Testis (tissue), 2 donors: ENCODE results near the gene SDF4.

Source experiments
- CTCF ChIP-seq, 3 experiments: fragments of 450-650 bp in 2 of 3; fragments of 200-600 bp in 1 of 3; sonication (generic) in 1 of 3; IDR thresholded peaks; one replicate each; pipeline ENCODE4 v1.5.1; 2016 to 2019; ENCODE audit warnings: antibody characterized with exemption in 3 of 3, mild to moderate bottlenecking in 2 of 3, moderate library complexity in 1 of 3
- POLR2A ChIP-seq: fragments of 450-650 bp; IDR thresholded peaks from one replicate; pipeline ENCODE4 v1.6.1; 2017; ENCODE audit warnings: antibody characterized with exemption, mild to moderate bottlenecking, moderate library complexity

DNA sequence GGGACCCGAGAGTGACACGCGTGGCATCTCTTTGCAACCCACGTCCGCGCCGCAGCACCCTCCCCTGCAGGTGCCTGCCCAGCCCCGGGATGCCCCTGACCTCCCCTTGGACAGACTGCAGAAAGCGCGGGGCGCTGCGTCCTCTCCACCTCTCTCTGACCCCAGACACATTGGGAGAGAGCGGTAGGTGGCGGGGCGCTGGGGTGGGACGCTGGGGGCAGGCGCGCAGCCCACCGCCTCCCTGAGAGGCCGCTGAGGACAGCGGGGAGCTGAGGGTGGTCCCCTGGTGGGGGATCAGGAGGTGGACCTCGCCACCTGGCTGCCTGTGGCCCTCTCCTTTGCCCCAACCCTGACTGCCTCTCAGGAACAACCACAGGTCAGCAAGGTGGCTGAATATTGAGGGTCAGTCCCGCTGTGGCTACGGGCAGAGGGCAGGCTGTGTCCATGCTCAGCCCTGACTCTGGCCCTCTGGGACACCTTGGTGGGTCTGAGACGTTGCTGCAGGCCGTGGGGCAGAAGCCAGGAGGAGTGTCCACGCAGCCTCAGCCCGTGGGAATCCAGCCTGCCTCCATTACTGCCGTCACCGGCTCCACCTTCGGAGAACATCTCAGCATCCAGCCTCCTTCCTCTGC lies 42.6 kb upstream of the SDF4 start:
- TF ChIP-seq CTCF (IDR thresholded peaks at IDR 0.05) (no peak), POLR2A (no peak)
